H9 (cell line): ENCODE results near the gene TTC39A. TPM values are rescaled to one million over a fixed set of nuclear protein-coding genes. Genes with fewer than 3 reads are reported as not detected.
A peak's percentile ranks its signal among the peaks of the same experiment; 100 is the strongest.

ENCODE experiments used
- DNase-seq: peaks from one replicate; pipeline ENCODE4 v3.0.0-alpha.2; 2017
- H2AFZ ChIP-seq: one replicate; pipeline ENCODE4 v1.6.1; 2013; ENCODE audit warnings: mild to moderate bottlenecking, low read length, control low read depth, moderate library complexity
- H2AK5ac ChIP-seq: 2 replicates; pipeline ENCODE4 v1.6.1; 2013; ENCODE audit warnings: low read length, control low read depth, mixed read lengths; ENCODE audit not compliant: insufficient read length
- H2BK120ac ChIP-seq: one replicate; pipeline ENCODE4 v1.6.1; 2013; ENCODE audit warnings: low read depth, mild to moderate bottlenecking, low read length, control low read depth, inconsistent platforms; ENCODE audit not compliant: poor library complexity, severe bottlenecking
- H2BK12ac ChIP-seq: 2 replicates; pipeline ENCODE4 v1.6.1; 2013; ENCODE audit warnings: low read length, control low read depth, mixed read lengths, low read depth; ENCODE audit not compliant: insufficient read length
- H2BK15ac ChIP-seq: 2 replicates; pipeline ENCODE4 v1.6.1; 2013; ENCODE audit warnings: low read depth, low read length, control low read depth
- H2BK20ac ChIP-seq: one replicate; pipeline ENCODE4 v1.6.1; 2013; ENCODE audit warnings: low read depth, mild to moderate bottlenecking, low read length, control low read depth, inconsistent platforms; ENCODE audit not compliant: poor library complexity, severe bottlenecking
- H2BK5ac ChIP-seq: 2 replicates; pipeline ENCODE4 v1.6.1; 2013; ENCODE audit warnings: low read length, control low read depth, mixed read lengths; ENCODE audit not compliant: insufficient read length
- H3K14ac ChIP-seq: 2 replicates; pipeline ENCODE4 v1.6.1; 2013; ENCODE audit warnings: low read length, control low read depth; ENCODE audit not compliant: insufficient read depth
- H3K18ac ChIP-seq: 2 replicates; pipeline ENCODE4 v1.6.1; 2013; ENCODE audit warnings: low read depth, mild to moderate bottlenecking, mixed read lengths, low read length, control low read depth; ENCODE audit not compliant: insufficient read length
- H3K23ac ChIP-seq: 2 replicates; pipeline ENCODE4 v1.6.1; 2013; ENCODE audit warnings: low read length, control low read depth, mixed read lengths, low read depth; ENCODE audit not compliant: insufficient read length
- H3K23me2 ChIP-seq: 2 replicates; pipeline ENCODE4 v1.6.1; 2013; ENCODE audit warnings: low read depth, mild to moderate bottlenecking, mixed read lengths, low read length, control low read depth; ENCODE audit not compliant: insufficient read length, poor library complexity, severe bottlenecking
- H3K27ac ChIP-seq: 2 replicates; pipeline ENCODE4 v1.5.1; 2013; ENCODE audit warnings: low read length, control low read depth, mixed read lengths, low read depth; ENCODE audit not compliant: insufficient read length
- H3K27me3 ChIP-seq: 2 replicates; pipeline ENCODE4 v1.6.1; 2013; ENCODE audit warnings: low read length, control low read depth, inconsistent platforms; ENCODE audit not compliant: insufficient read depth
- H3K4ac ChIP-seq: 2 replicates; pipeline ENCODE4 v1.6.1; 2013; ENCODE audit warnings: low read depth, mild to moderate bottlenecking, control low read depth, inconsistent platforms, low read length, moderate library complexity
- H3K4me1 ChIP-seq: 2 replicates; pipeline ENCODE4 v1.6.1; 2013; ENCODE audit warnings: low read length, control low read depth, inconsistent platforms; ENCODE audit not compliant: insufficient read depth
- H3K4me2 ChIP-seq: 2 replicates; pipeline ENCODE4 v1.6.1; 2013; ENCODE audit warnings: low read length, control low read depth, mixed read lengths; ENCODE audit not compliant: insufficient read length, insufficient read depth
- H3K56ac ChIP-seq: 2 replicates; pipeline ENCODE4 v1.6.1; 2013; ENCODE audit warnings: low read depth, mild to moderate bottlenecking, mixed read lengths, low read length, control low read depth; ENCODE audit not compliant: insufficient read length
- H3K79me1 ChIP-seq: 2 replicates; pipeline ENCODE4 v1.6.1; 2013; ENCODE audit warnings: low read depth, mild to moderate bottlenecking, moderate library complexity, low read length, control low read depth, inconsistent platforms; ENCODE audit not compliant: insufficient read depth, poor library complexity, severe bottlenecking
- H3K79me2 ChIP-seq: 2 replicates; pipeline ENCODE4 v1.6.1; 2013; ENCODE audit warnings: low read length, control low read depth, inconsistent platforms; ENCODE audit not compliant: insufficient read depth
- H3K9ac ChIP-seq: 2 replicates; pipeline ENCODE4 v1.6.1; 2013; ENCODE audit warnings: low read length, control low read depth, mixed read lengths; ENCODE audit not compliant: insufficient read length; ENCODE audit errors: extremely low read depth
- H3K9me3 ChIP-seq: one replicate; pipeline ENCODE4 v1.6.1; 2013; ENCODE audit warnings: low read depth, low read length, inconsistent platforms; ENCODE audit not compliant: control insufficient read depth
- H3T11ph ChIP-seq: one replicate; pipeline ENCODE4 v1.6.1; 2013; ENCODE audit warnings: mild to moderate bottlenecking, low read length, control low read depth, inconsistent platforms
- H4K20me1 ChIP-seq: one replicate; pipeline ENCODE4 v1.6.1; 2013; ENCODE audit not compliant: control insufficient read depth, insufficient read length, insufficient read depth
- H4K5ac ChIP-seq: 2 replicates; pipeline ENCODE4 v1.6.1; 2013; ENCODE audit warnings: low read depth, mild to moderate bottlenecking, mixed read lengths, low read length, control low read depth; ENCODE audit not compliant: insufficient read length
- H4K8ac ChIP-seq: replicated peaks from 2 replicates; pipeline ENCODE4 v1.6.1; 2013; ENCODE audit warnings: low read length, control low read depth, mixed read lengths, low read depth; ENCODE audit not compliant: insufficient read length
- H4K91ac ChIP-seq: 2 replicates; pipeline ENCODE4 v1.6.1; 2013; ENCODE audit warnings: low read depth, mild to moderate bottlenecking, moderate library complexity, mixed read lengths, low read length, control low read depth; ENCODE audit not compliant: insufficient read length
- H3K27ac Mint-ChIP-seq, 3 experiments: 2 replicates in 2 of 3; 3 replicates in 1 of 3; pipeline ENCODE4 v1.8.0; 2020 to 2021; ENCODE audit warnings: mixed read lengths in 3 of 3, mild to moderate bottlenecking in 1 of 3, moderate library complexity in 1 of 3
- H3K27me3 Mint-ChIP-seq: 2 replicates; pipeline ENCODE4 v1.8.0; 2021; ENCODE audit warnings: low read depth, mild to moderate bottlenecking, moderate library complexity, mixed read lengths
- H3K36me3 Mint-ChIP-seq, 3 experiments: 2 replicates in 2 of 3; 3 replicates in 1 of 3; pipeline ENCODE4 v1.8.0; 2020 to 2021; ENCODE audit warnings: low read depth in 3 of 3, mixed read lengths in 3 of 3; ENCODE audit not compliant: insufficient read depth in 1 of 3
- H3K4me1 Mint-ChIP-seq, 2 experiments: 2 replicates each; pipeline ENCODE4 v1.8.0; 2020; ENCODE audit warnings: mixed read lengths in 2 of 2
- H3K4me3 Mint-ChIP-seq, 2 experiments: 2 replicates in 1 of 2; 3 replicates in 1 of 2; pipeline ENCODE4 v1.8.0; 2020 to 2021; ENCODE audit warnings: mild to moderate bottlenecking in 2 of 2, mixed read lengths in 2 of 2, moderate library complexity in 1 of 2
- H3K9me3 Mint-ChIP-seq, 2 experiments: 2 replicates in 1 of 2; 3 replicates in 1 of 2; pipeline ENCODE4 v1.8.0; 2020; ENCODE audit warnings: mild to moderate bottlenecking in 2 of 2, mixed read lengths in 2 of 2, moderate library complexity in 1 of 2
- WGBS: extraction: QIAGEN DNeasy Blood & Tissue Kit; methylation state at CpG from one replicate; pipeline ENCODE4 v1.1.7; 2013; ENCODE audit warnings: missing lambda C conversion rate, low lambda C conversion rate, mixed read lengths; ENCODE audit not compliant: insufficient read length; ENCODE audit errors: extremely low coverage; 5-methylcytosine and 5-hydroxymethylcytosine counted together
- total RNA-seq: library from RNA; stranded (reverse); gene quantifications from 2 replicates; pipeline ENCODE4 v1.2.1, GENCODE V29; 2021
- TF ChIP-seq, protein P1 (sequence below): fragments of 200-600 bp; sonication (generic); conservative IDR thresholded peaks from 3 replicates; pipeline ENCODE4 v1.8.0; 2021; ENCODE audit warnings: antibody characterized with exemption, mild to moderate bottlenecking

The TTC39A gene
- total RNA-seq, 1 experiment from 2014 or later: 7.7 TPM

- H4K91ac ChIP-seq: no peak overlapping the region
- TF ChIP-seq, protein P1, sequence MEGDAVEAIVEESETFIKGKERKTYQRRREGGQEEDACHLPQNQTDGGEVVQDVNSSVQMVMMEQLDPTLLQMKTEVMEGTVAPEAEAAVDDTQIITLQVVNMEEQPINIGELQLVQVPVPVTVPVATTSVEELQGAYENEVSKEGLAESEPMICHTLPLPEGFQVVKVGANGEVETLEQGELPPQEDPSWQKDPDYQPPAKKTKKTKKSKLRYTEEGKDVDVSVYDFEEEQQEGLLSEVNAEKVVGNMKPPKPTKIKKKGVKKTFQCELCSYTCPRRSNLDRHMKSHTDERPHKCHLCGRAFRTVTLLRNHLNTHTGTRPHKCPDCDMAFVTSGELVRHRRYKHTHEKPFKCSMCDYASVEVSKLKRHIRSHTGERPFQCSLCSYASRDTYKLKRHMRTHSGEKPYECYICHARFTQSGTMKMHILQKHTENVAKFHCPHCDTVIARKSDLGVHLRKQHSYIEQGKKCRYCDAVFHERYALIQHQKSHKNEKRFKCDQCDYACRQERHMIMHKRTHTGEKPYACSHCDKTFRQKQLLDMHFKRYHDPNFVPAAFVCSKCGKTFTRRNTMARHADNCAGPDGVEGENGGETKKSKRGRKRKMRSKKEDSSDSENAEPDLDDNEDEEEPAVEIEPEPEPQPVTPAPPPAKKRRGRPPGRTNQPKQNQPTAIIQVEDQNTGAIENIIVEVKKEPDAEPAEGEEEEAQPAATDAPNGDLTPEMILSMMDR: no peak
- H3K27ac Mint-ChIP-seq: peak overlapping the region in 1 of 3 experiments; percentile 52; a peak in 1 of 7 replicates
- WGBS: no CpG with 5 or more reads among the region's 3 CpGs
- H2BK120ac ChIP-seq: no peak overlapping the region
- H3K18ac ChIP-seq: no peak overlapping the region
- no peak overlapping the region for H2BK5ac ChIP-seq
- H3K4me3 Mint-ChIP-seq: no peak overlapping the region
- no peaks in the 10 kb centered on the region; the same call in 1 of the 2 replicates for H3K4me1 ChIP-seq
- no peak overlapping the region for H2BK20ac ChIP-seq
- H3K56ac ChIP-seq: no peak overlapping the region
- peaks cover 16% of the 10 kb centered on the region in 2 experiments for H3K4me1 Mint-ChIP-seq
- H3K4ac ChIP-seq: no peak overlapping the region
- H3K9ac ChIP-seq: no peak overlapping the region
- no peaks in the 10 kb centered on the region for H4K20me1 ChIP-seq
- no peak overlapping the region for H2BK15ac ChIP-seq
- no peaks in the 10 kb centered on the region for H3K9me3 ChIP-seq
- no peaks in the 10 kb centered on the region for H3K36me3 Mint-ChIP-seq
- no peak overlapping the region for H2AK5ac ChIP-seq
- no peaks in the 10 kb centered on the region for H3K9me3 Mint-ChIP-seq
- no peak overlapping the region for H4K5ac ChIP-seq
- H4K8ac ChIP-seq: no peak overlapping the region
- H3K79me2 ChIP-seq: no peaks in the 10 kb centered on the region; the same call in 1 of the 2 replicates
- H3K23ac ChIP-seq: no peak overlapping the region
- DNase-seq: no peak
- no peak overlapping the region for H2AFZ ChIP-seq
- H3T11ph ChIP-seq: no peak overlapping the region
- H3K27me3 Mint-ChIP-seq: no peaks in the 10 kb centered on the region
- H3K23me2 ChIP-seq: no peaks in the 10 kb centered on the region
- no peaks in the 10 kb centered on the region for H3K27me3 ChIP-seq
- no peak overlapping the region for H2BK12ac ChIP-seq
- H3K14ac ChIP-seq: no peak overlapping the region
- no peak overlapping the region for H3K4me2 ChIP-seq
- H3K79me1 ChIP-seq: no peaks in the 10 kb centered on the region
- H3K27ac ChIP-seq: no peak overlapping the region
Observed at GRCh38 chr1:51264451-51264850, 65.9 kb downstream of the TTC39A start.
